GM21825 (cell line): ENCODE measurements around the gene GLYATL2.

Experiments used
- ATAC-seq: cut with Tn5 transposase; IDR thresholded peaks from one replicate; pipeline ENCODE4 v1.9.1; 2021; ENCODE audit warnings: mild to moderate bottlenecking, moderate library complexity; ENCODE audit not compliant: unreplicated experiment

Gene GLYATL2, protein sequence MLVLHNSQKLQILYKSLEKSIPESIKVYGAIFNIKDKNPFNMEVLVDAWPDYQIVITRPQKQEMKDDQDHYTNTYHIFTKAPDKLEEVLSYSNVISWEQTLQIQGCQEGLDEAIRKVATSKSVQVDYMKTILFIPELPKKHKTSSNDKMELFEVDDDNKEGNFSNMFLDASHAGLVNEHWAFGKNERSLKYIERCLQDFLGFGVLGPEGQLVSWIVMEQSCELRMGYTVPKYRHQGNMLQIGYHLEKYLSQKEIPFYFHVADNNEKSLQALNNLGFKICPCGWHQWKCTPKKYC

GRCh38 chr11:58844361-58845005 lies at the start of gene GLYATL2:
Gene GLYATL2, minus strand, starts transcription at chr11:58844704. Its CDS starts 5,092 bp downstream, at chr11:58839612.
- no peak for ATAC-seq

DNA sequence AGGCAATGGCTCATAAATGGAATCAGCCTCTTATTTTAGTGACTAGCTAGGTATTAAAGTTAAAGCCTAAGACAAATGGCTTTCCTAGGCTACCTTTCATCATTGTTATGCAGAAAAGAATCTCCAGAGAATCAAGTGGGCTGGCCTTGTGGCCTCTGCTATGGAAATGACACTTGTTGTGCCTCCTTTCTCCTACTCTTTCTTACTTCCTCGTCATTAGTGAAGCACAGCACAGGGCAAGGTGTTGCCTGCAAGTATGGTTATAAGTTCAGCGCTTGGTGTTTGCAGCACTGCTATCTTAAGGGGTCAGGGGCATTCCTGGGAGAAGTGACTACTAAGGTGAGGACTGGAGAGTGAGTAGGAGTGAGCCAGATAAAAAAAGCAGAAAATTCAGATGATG lies 49.4 kb upstream of the GLYATL2 start:
- no peak for ATAC-seq

- no peak for ATAC-seq
Measured at GRCh38 chr11:58888579-58888978, 44.1 kb upstream of the GLYATL2 start.

GRCh38 chr11:58887452-58887851 lies 42.9 kb upstream of the GLYATL2 start:
- ATAC-seq: no peak

DNA sequence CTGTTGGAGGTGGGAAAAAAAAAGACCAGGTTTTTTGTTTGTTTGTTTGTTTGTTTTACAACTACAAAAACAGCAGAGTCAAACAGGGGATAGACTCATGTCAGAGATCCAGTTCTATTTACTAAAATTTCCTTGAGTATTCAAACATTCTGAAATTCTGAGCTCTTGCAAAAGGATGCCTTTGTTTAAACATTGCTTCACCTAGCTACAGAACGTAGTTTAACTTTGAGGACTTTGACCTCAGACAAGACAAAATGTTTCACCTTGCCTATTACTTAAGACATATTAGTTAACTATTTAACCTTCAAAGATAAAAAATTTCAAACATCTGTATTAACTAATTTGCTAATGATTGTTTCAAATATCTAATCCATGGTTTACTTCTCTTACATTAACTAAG lies 36.1 kb upstream of the GLYATL2 start:
- ATAC-seq: no peak

DNA sequence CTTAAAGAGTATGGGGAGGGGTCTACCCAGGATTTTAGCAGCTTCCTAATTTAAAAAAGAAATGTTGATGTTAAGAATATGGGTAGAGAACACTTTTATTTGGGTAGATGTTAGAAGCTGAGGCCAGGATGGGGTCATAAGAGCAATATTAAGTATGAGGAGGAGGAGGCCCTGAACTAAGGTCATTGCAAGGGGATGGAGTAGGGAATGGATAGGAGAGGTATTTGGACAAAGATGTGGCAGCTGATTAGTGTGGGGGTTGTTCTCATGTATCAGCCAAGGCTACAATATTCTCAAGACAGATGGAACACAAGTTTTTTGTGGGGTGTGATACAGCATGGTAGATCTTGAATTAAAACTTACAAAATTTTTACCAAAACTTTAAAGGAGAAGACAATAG lies 35.7 kb upstream of the GLYATL2 start:
- no peak for ATAC-seq

GRCh38 chr11:58867556-58867955 lies 23.1 kb upstream of the GLYATL2 start:
- ATAC-seq: no peak

DNA sequence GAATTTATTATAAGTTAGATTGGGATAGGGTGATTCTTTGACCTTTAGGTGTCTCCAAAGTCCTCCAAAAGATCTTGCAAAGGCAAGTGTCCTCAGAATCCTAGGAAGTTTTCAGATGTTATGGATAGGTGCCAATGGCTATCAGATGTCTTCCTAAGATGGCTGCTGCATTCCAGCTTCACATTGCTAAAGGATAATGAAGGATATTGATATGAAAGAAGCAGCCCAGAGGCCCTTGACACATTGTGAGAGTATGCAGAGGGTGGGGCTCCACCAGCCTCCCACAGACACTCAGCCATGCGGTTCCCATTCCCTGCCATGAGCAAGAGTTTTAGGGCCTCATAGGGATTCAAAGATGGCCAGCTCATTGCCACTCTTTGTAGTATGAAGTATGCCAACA lies 22.3 kb upstream of the GLYATL2 start:
- ATAC-seq: no peak

DNA sequence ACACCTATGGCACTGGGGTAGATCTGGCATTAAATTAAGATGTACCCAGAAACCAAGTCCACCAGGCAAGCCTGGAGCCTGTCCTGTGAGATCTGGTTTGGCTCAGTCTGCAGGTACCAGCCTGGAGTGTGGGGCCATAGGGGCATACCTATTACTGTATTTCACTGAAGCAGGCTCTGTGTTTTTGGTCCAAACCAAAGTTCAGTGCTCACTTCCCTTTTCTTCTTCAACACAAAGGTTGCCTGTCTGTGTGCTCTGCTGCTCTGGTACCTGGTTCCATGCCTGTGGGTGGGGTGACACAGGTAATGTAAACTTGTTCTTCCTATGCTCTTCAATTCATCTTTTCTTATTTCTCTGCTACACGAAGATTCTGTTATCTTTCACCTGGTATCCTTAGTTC lies 19.8 kb upstream of the GLYATL2 start:
- no peak for ATAC-seq

DNA sequence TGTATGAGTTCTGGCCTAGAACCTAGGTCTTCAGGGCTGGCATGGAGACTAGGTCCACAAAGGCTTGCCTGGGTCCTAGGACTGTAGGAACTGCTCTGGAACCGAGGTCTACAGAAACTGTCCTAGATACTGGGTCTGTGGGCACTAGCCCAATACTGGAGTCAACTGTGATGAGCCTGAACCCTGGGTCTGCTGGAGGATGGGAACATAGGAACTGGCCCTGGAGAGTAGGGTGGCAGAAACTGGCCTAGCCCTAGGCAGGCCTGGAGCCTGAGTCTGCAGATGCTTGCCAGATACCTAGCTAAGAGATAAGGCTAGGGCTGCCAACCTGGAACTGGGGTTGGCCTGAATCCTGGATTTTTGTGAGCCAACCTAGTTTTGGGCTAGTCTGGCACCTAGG lies 19.2 kb upstream of the GLYATL2 start:
- no peak for ATAC-seq

DNA sequence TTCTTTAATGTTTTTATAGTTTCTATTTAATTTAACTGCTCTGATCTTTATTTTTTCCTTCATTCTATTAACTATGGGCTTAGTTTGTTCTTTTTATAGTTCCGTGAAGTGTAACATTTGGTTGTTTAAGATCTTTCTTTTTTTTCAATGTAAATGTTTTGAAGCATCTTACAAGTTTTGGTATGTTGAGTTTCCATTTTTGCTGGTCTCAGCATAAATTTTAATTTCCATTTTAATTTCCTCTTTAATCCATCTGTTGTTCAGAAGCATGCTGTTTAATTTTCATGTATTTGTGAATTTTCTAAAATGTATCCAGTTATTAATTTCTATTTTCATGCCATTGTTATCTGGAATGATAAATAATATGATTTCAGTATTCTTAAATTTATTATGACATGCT lies 17.0 kb upstream of the GLYATL2 start:
- ATAC-seq: no peak

DNA sequence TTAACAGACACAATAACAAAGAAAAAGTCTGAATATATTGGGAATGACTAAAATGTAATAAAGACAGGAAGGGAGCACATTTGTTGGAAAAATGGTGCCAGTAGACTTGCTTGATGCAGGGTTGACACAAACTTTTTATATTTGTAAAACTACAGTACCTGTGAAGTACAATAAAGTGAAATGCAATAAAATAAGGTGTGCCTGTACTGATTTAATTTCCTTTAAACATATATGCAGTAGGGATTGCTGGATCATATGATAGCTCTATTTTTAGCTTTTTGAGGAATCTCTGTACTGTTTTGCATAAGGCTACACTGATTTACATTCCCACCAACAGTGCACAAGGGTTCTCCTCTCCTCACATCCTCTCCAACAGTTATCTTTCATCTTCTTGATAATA lies 12.3 kb upstream of the GLYATL2 start:
- ATAC-seq: no peak

- no peak for ATAC-seq
Measured at GRCh38 chr11:58845386-58845785, 882 bp upstream of the GLYATL2 start.

DNA sequence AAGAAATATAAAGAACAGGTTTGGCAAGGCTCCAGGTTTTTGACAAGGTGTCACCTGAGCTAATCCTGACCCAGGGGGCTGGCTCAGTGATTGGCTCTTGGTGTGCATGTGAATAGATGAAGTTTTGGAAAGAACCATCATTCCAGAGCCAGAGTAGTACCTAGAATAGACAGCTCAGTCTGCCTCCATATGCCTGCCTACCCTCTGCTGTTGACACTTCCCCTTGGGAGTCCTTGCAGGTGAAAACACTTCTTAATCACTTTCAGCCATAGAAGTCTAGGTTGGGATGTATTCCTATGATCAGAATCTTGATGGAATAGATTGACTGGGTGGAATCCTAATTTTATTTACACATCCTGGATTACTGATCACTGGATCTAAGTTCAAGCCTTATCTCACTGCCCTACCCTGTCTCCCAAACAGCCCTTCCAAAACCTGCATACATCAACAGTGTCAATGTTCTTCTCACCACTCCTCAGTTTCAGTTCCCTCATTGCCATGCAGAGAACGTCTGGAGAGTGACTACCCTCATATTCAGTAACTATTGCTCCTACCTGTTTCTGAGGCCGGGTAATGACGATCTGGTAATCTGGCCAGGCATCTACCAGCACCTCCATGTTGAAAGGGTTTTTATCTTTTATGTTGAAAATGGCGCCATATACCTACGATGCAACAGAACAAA lies 6.7 kb downstream of the GLYATL2 start:
- ATAC-seq: no peak

- no peak for ATAC-seq
Measured at GRCh38 chr11:58832056-58832645, 12.4 kb downstream of the GLYATL2 start.

GRCh38 chr11:58830673-58831301 lies 13.7 kb downstream of the GLYATL2 start:
- ATAC-seq: no peak

DNA sequence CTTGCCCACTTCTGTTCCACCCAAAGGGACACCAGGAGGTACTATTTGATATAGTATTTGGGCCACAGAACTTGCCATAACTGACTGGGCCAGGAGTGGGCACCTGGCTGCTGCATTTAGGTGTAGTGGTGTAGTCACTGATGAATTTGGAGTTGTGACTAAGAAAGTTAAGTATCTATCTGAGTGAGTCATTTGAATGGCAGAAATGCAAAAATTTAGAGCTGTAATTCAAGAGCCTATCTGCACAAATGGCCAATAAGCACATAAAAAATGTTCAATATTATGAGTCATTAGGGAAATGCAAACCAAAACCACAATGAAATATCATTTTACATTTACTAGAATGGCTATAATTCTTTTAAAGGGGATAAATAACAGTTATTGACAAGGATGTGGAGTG lies 14.7 kb downstream of the GLYATL2 start:
- no peak for ATAC-seq

GRCh38 chr11:58813693-58814092 lies 30.8 kb downstream of the GLYATL2 start:
- ATAC-seq: no peak

GRCh38 chr11:58811499-58811898 lies 33.0 kb downstream of the GLYATL2 start:
- ATAC-seq: no peak

GRCh38 chr11:58807343-58807742 lies 37.2 kb downstream of the GLYATL2 start:
- no peak for ATAC-seq

GRCh38 chr11:58805065-58805464 lies 39.4 kb downstream of the GLYATL2 start:
- ATAC-seq: no peak
